ENCODE measurements around the gene ST3GAL4.

The ST3GAL4 gene

GRCh38 chr11:126408496-126408895 is 53.0 kb downstream of the ST3GAL4 start:
- DNase-seq (ENCODE audit: low spot score) = no peak

- DNase-seq (ENCODE audit: low spot score) = no peak
These were observed 53.6 kb downstream of the ST3GAL4 start for GRCh38 chr11:126408901-126409619.

DNA sequence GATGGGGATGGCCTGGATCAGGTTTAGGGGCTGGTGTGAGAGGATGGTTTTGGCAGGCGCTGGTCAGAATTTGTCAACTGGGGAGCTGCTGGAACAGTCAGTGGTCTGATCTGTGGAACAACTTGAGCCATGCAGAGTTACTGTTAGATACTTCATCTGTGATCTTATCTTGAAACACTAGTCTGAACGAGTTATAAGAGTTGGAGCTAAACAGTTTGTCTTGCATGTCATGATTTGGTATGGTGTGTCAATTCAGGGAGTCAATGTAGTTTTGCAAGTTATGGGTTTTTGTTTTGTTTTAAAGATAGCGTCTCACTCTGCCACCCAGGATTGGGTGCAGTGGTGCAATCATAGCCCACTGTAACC is 54.1 kb downstream of the ST3GAL4 start:
- no peak for DNase-seq (ENCODE audit: low spot score)

GRCh38 chr11:126410649-126411048 is 55.2 kb downstream of the ST3GAL4 start:
- no peak for DNase-seq (ENCODE audit: low spot score)

DNA sequence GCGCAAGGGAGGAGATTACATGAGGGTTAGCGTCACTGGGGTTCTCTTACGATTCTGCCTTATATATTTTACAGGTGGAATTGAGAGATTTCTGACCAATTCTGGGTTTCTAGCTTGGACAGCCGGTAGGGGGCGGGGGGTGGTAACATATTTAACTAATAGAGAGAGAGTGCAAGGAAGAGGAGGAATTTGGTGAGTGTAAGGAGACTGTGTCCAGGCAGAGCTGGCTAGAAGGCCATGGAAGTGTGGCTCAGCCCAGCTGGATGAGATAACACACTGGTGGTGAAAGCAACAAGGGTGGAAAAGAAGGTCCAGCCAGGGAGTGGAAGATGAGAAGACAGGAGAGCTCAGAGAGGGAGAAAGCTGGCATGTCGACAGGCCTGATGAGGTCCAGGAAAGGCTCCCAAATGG is 56.5 kb downstream of the ST3GAL4 start:
- no peak for DNase-seq (ENCODE audit: low spot score)

DNA sequence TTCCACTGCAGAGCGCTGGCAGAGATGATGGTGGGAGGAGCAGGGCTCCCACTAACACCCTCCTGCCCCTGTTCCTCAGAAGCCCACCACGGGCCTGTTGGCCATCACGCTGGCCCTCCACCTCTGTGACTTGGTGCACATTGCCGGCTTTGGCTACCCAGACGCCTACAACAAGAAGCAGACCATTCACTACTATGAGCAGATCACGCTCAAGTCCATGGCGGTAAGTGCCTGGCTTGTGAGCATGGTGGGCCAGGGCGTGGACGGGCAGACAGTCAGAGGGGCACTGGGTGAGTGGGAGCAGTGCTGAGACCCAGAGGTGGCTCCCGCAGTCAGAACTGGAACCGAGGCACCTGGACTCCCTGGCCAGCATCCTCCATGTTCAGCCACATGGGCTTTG is 57.9 kb downstream of the ST3GAL4 start:
- DNase-seq (ENCODE audit: low spot score) = no peak

- DNase-seq (ENCODE audit: low spot score) = no peak
These were observed 58.4 kb downstream of the ST3GAL4 start for GRCh38 chr11:126413843-126414405.

DNA sequence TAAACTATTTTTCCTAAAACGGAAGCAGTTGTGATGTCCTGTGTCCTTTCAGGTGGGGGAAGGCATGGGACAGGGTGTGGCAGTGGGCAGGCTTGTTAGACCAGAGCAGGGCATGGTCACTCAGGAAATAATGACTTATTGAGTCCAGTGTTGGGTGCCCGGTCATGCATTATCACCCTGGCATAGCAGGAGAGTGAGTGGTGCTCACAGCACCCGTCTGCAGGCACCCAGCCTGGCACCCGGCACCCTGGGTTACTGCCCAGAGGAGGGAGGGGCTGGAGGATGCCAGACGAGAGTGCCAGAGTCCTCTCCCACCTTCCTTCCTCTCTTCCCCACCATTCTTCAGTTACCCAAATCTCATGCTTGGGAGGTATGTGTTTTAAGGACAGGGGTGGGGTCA is 59.1 kb downstream of the ST3GAL4 start:
- no peak for DNase-seq (ENCODE audit: low spot score)

GRCh38 chr11:126415128-126415527 is 59.6 kb downstream of the ST3GAL4 start:
- DNase-seq (ENCODE audit: low spot score) = no peak

DNA sequence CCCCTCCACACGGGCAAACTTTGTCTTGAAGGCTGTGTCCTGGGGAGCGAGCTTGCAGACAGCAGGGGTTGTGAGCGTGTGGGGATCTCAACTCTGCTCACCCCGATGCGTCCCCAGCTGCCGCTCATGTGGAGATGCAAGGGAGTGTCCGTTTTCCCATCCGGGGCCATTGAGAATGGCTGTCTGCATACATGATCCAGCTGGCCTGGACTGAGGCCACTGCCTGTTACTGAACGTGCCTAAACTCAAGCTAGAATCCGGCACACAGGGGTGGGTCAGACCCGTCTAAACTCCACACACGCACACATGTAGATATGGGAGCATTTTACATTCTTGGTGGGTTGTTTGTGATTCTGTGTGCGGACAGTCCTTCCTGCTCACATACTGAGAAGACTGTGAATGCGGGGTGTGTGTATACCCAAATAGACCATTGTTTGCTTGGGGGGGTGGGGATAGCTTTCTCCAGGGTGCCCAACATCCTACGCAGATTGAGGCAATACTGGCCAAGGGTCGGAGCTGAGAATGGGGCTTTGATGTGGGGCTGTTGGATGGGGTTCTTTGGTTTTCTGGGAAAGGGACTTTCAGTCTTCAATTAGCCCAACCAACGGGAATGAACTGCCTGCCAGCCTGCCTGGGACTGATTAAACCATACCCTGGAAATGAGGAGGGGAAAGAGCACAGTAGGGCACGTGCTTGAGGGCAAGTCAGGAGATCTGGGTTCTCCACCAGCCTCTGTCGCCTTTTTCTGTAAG is 60.4 kb downstream of the ST3GAL4 start:
- DNase-seq (ENCODE audit: low spot score) = no peak

GRCh38 chr11:126416542-126417090 is 61.1 kb downstream of the ST3GAL4 start:
- DNase-seq (ENCODE audit: low spot score) = no peak

GRCh38 chr11:126417091-126417862 is 61.8 kb downstream of the ST3GAL4 start:
- DNase-seq (ENCODE audit: low spot score) = no peak

GRCh38 chr11:126418887-126419286 is 63.4 kb downstream of the ST3GAL4 start:
- DNase-seq (ENCODE audit: low spot score) = no peak

GRCh38 chr11:126419801-126420697 is 64.6 kb downstream of the ST3GAL4 start:
- no peak for DNase-seq (ENCODE audit: low spot score)

DNA sequence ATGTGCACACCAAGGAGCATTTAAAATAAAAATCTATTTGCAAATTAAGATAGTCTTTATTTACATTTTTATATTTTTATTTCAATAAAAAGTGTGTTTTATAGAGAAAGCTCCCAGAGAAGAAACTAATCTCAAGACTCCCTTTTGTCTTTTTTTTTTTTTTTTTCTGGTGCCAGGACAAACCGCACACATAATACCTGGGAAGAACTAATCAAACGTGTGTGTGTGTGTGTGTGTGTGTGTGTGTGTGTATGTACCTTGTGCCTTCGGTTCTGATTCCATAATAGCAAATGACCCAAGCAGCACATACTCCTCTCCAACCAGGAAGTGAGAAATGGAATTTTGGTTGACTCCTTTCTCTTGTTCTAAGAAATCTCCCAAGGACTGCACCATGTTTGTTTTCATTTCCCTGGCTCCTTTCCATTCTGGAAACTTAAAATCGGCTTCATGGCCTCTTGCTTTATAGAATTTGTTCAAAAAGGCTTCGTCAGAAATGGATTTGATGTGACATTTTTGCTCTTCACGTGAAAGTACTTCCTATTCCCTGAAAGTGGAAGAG is 65.3 kb downstream of the ST3GAL4 start:
- DNase-seq (ENCODE audit: low spot score) = no peak

GRCh38 chr11:126421271-126421671 is 65.8 kb downstream of the ST3GAL4 start:
- DNase-seq (ENCODE audit: low spot score) = no peak

DNA sequence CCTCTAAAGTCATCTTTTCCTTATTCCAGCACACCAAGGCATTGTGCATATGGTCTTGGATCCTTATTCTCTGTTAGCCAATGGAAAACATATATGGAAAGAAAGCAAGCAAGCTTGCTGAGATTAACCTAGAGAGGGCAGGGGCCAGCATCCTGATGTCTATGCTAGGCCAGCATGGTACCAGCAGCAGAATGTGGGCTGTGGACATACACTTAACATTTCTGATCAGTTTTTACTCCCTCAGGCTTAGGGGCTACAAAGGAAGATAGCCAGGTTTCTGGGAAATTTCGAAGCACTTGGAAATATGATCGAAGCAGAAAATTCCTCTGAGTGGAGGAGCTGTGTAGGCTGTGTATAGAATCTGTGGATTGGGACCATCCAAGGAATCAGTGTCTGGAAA is 67.0 kb downstream of the ST3GAL4 start:
- DNase-seq (ENCODE audit: low spot score) = no peak

DNA sequence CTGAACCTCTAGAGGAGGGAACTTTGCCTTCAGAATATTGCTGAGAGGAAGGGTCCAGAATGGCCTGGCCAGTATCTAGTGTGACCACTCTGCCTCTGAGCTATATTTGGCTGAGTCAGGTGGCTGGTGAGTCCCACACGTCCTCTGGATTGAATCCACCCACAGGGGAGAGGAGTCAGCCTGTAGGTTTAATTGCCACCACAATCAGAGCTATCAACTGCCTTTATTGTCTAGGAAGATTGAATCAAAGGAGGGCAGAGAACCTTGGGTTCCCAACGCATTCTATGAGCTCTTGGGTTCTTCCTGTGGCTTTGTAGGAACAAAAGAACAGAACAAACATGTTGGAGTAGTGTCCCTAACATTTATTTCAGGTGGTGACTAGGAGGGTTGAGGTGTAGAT is 67.7 kb downstream of the ST3GAL4 start:
- DNase-seq (ENCODE audit: low spot score) = no peak

- no peak for DNase-seq (ENCODE audit: low spot score)
These were observed 68.3 kb downstream of the ST3GAL4 start for GRCh38 chr11:126423743-126424142.

- DNase-seq (ENCODE audit: low spot score) = no peak
These were observed 69.1 kb downstream of the ST3GAL4 start for GRCh38 chr11:126424471-126425039.

- no peak for DNase-seq (ENCODE audit: low spot score)
These were observed 70.6 kb downstream of the ST3GAL4 start for GRCh38 chr11:126426106-126426505.

Measured in HuH-7.5 (cell line).